Suprapubic skin (tissue), 4 donors: ENCODE measurements around the gene LSM3. TPM values are rescaled to one million over a fixed set of nuclear protein-coding genes. Genes with fewer than 3 reads are reported as not detected.
A peak's percentile ranks its signal among the peaks of the same experiment; 100 is the strongest.

ENCODE experiments used
- DNase-seq, 2 donors: peaks; one replicate each; pipeline ENCODE4 v3.0.0-alpha.2; 2019; ENCODE audit warnings: low spot score in 2 of 2
- H3K27ac ChIP-seq: fragments of 200-600 bp; sonication (generic); one replicate; pipeline ENCODE4 v1.5.1; 2019
- H3K27me3 ChIP-seq: fragments of 200-600 bp; sonication (generic); one replicate; pipeline ENCODE4 v1.5.1; 2019
- H3K36me3 ChIP-seq: fragments of 200-600 bp; sonication (generic); one replicate; pipeline ENCODE4 v1.5.1; 2019
- H3K4me1 ChIP-seq: fragments of 200-600 bp; sonication (generic); one replicate; pipeline ENCODE4 v1.5.1; 2019
- H3K4me3 ChIP-seq: fragments of 200-600 bp; sonication (generic); one replicate; pipeline ENCODE4 v1.5.1; 2019; ENCODE audit warnings: mild to moderate bottlenecking
- H3K9me3 ChIP-seq: fragments of 200-600 bp; sonication (generic); one replicate; pipeline ENCODE4 v1.5.1; 2019
- CTCF ChIP-seq, 2 donors: fragments of 200-600 bp in 1 of 2; fragments of 450-650 bp in 1 of 2; sonication (generic) in 1 of 2; IDR thresholded peaks; one replicate each; pipeline ENCODE4 v1.5.1; 2016 to 2019; ENCODE audit warnings: antibody characterized with exemption in 2 of 2, mild to moderate bottlenecking in 1 of 2, moderate library complexity in 1 of 2
- EP300 ChIP-seq: sonication (generic); formaldehyde crosslinking; IDR thresholded peaks from one replicate; pipeline ENCODE4 v1.6.1; 2017; ENCODE audit warnings: antibody characterized with exemption
- POLR2A ChIP-seq, 2 donors: fragments of 450-650 bp; IDR thresholded peaks; one replicate each; pipeline ENCODE4 v1.6.1; 2017; ENCODE audit warnings: antibody characterized with exemption in 2 of 2, mild to moderate bottlenecking in 2 of 2, moderate library complexity in 2 of 2
- POLR2AphosphoS5 ChIP-seq, 3 donors: sonication (generic); formaldehyde crosslinking; IDR thresholded peaks; one replicate each; pipeline ENCODE4 v1.6.1; 2017; ENCODE audit warnings: antibody characterized with exemption in 3 of 3
- WGBS: methylation state at CpG from one replicate; pipeline ENCODE4 v1.1.5; 2018; 5-methylcytosine and 5-hydroxymethylcytosine counted together
- total RNA-seq, 4 donors: library from RNA; depleted of rRNA; stranded (reverse); fragments of >200 nt; gene quantifications; one replicate each; pipeline ENCODE4 v1.1.0, GENCODE V29; 2016

LSM3 gene
- total RNA-seq, 4 donors from 2014 or later: 5.5 to 10.7 (median 8.9) TPM

- Histone ChIP-seq H3K27ac (no peak overlapping the region), H3K4me3 (no peak overlapping the region), H3K9me3 (no peaks in the 10 kb centered on the region), H3K4me1 (peaks cover 31% of the 10 kb centered on the region), H3K27me3 (no peaks in the 10 kb centered on the region), H3K36me3 (no peaks in the 10 kb centered on the region)
- WGBS: 92% methylated on average over 7 of the region's 7 CpGs
- TF ChIP-seq EP300: no peak
- no peak for TF ChIP-seq POLR2A (IDR thresholded peaks at IDR 0.05)
- no peak for TF ChIP-seq CTCF (IDR thresholded peaks at IDR 0.05)
- TF ChIP-seq POLR2AphosphoS5 (IDR thresholded peaks at IDR 0.05): no peak
- peak in 1 of 2 donors; percentile 56 for DNase-seq
These were observed 59.7 kb downstream of the LSM3 start for GRCh38 chr3:14238356-14238755.

GRCh38 chr3:14238930-14239329 is 60.3 kb downstream of the LSM3 start:
- Histone ChIP-seq H3K27me3 (no peaks in the 10 kb centered on the region), H3K9me3 (no peaks in the 10 kb centered on the region), H3K4me3 (no peak overlapping the region), H3K4me1 (peaks cover 32% of the 10 kb centered on the region), H3K27ac (no peak overlapping the region), H3K36me3 (no peaks in the 10 kb centered on the region)
- TF ChIP-seq CTCF (IDR thresholded peaks at IDR 0.05) (no peak), EP300 (no peak), POLR2AphosphoS5 (IDR thresholded peaks at IDR 0.05) (no peak), POLR2A (IDR thresholded peaks at IDR 0.05) (no peak)
- no peak for DNase-seq

GRCh38 chr3:14239940-14240339 is 61.3 kb downstream of the LSM3 start:
- H3K36me3 ChIP-seq: no peaks in the 10 kb centered on the region
- H3K27me3 ChIP-seq: no peaks in the 10 kb centered on the region
- peaks cover 33% of the 10 kb centered on the region for H3K4me1 ChIP-seq
- no peak for DNase-seq
- H3K27ac ChIP-seq: no peak overlapping the region
- TF ChIP-seq CTCF (IDR thresholded peaks at IDR 0.05): no peak
- no peak for TF ChIP-seq EP300
- no peak for TF ChIP-seq POLR2AphosphoS5 (IDR thresholded peaks at IDR 0.05)
- no peak for TF ChIP-seq POLR2A (IDR thresholded peaks at IDR 0.05)
- no peaks in the 10 kb centered on the region for H3K9me3 ChIP-seq
- H3K4me3 ChIP-seq: no peak overlapping the region

GRCh38 chr3:14240366-14240765 is 61.7 kb downstream of the LSM3 start:
- DNase-seq: no peak
- H3K9me3 ChIP-seq: no peaks in the 10 kb centered on the region
- no peaks in the 10 kb centered on the region for H3K27me3 ChIP-seq
- H3K27ac ChIP-seq: no peak overlapping the region
- no peaks in the 10 kb centered on the region for H3K36me3 ChIP-seq
- WGBS: 89% methylated on average over 4 of the region's 4 CpGs
- H3K4me3 ChIP-seq: no peak overlapping the region
- H3K4me1 ChIP-seq: peaks cover 33% of the 10 kb centered on the region
- no peak for TF ChIP-seq POLR2AphosphoS5 (IDR thresholded peaks at IDR 0.05)
- TF ChIP-seq EP300: no peak
- no peak for TF ChIP-seq CTCF (IDR thresholded peaks at IDR 0.05)
- TF ChIP-seq POLR2A (IDR thresholded peaks at IDR 0.05): no peak

GRCh38 chr3:14241716-14242115 is 63.1 kb downstream of the LSM3 start:
- H3K27me3 ChIP-seq: no peaks in the 10 kb centered on the region
- H3K27ac ChIP-seq: no peak overlapping the region
- no peak overlapping the region for H3K4me3 ChIP-seq
- H3K9me3 ChIP-seq: no peaks in the 10 kb centered on the region
- no peak for TF ChIP-seq CTCF (IDR thresholded peaks at IDR 0.05)
- no peak for TF ChIP-seq POLR2AphosphoS5 (IDR thresholded peaks at IDR 0.05)
- no peak for TF ChIP-seq EP300
- TF ChIP-seq POLR2A (IDR thresholded peaks at IDR 0.05): no peak
- no peak for DNase-seq
- H3K36me3 ChIP-seq: no peaks in the 10 kb centered on the region
- peaks cover 34% of the 10 kb centered on the region for H3K4me1 ChIP-seq
- 97% methylated on average over 3 of the region's 3 CpGs for WGBS
